Measurements from ENCODE around the gene FAH. TPM values are rescaled to one million over a fixed set of nuclear protein-coding genes. Genes with fewer than 3 reads are reported as not detected.

FAH gene
- total RNA-seq, 1 donor from 2014 or later: 6.2 TPM

DNA sequence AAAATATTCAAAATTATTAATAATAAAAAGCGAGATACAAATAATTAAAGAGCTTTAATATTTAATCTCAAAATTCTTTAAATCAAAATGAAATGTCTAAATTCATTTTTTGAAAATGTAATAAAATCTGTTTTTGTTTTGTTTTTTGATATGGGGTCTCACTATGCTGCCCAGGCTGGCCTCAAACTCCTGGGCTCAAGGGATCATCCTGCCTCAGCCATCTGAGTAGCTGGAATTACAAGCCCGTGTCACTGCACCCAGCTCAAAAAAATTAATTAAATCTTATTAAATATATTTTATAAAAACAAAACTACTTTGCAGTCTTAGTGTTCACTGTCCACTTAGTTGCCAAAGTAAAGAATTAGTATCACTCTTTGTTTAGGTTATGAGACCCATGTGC, 38.4 kb downstream of the FAH start:
- no peaks in the 10 kb centered on the region for H3K9me3 Mint-ChIP-seq (ENCODE audit: unreplicated experiment)
- H3K27ac Mint-ChIP-seq (ENCODE audit: unreplicated experiment): no peak overlapping the region
- no peak for DNase-seq (ENCODE audit: low spot score)
- H3K4me3 Mint-ChIP-seq (ENCODE audit: unreplicated experiment): no peak overlapping the region
- H3K36me3 Mint-ChIP-seq (ENCODE audit: low read depth, unreplicated experiment): no peaks in the 10 kb centered on the region
- no peaks in the 10 kb centered on the region for H3K27me3 Mint-ChIP-seq (ENCODE audit: unreplicated experiment)
- no peaks in the 10 kb centered on the region for H3K4me1 Mint-ChIP-seq (ENCODE audit: unreplicated experiment)
- TF ChIP-seq, protein P1, sequence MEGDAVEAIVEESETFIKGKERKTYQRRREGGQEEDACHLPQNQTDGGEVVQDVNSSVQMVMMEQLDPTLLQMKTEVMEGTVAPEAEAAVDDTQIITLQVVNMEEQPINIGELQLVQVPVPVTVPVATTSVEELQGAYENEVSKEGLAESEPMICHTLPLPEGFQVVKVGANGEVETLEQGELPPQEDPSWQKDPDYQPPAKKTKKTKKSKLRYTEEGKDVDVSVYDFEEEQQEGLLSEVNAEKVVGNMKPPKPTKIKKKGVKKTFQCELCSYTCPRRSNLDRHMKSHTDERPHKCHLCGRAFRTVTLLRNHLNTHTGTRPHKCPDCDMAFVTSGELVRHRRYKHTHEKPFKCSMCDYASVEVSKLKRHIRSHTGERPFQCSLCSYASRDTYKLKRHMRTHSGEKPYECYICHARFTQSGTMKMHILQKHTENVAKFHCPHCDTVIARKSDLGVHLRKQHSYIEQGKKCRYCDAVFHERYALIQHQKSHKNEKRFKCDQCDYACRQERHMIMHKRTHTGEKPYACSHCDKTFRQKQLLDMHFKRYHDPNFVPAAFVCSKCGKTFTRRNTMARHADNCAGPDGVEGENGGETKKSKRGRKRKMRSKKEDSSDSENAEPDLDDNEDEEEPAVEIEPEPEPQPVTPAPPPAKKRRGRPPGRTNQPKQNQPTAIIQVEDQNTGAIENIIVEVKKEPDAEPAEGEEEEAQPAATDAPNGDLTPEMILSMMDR (IDR thresholded peaks at IDR 0.05; ENCODE audit: unreplicated experiment): no peak

GRCh38 chr15:80191897-80192595, 39.2 kb downstream of the FAH start:
- Mint-ChIP-seq H3K4me3 (ENCODE audit: unreplicated experiment) (no peak overlapping the region), H3K27ac (ENCODE audit: unreplicated experiment) (no peak overlapping the region), H3K27me3 (ENCODE audit: unreplicated experiment) (no peaks in the 10 kb centered on the region), H3K9me3 (ENCODE audit: unreplicated experiment) (no peaks in the 10 kb centered on the region), H3K36me3 (ENCODE audit: low read depth, unreplicated experiment) (no peaks in the 10 kb centered on the region), H3K4me1 (ENCODE audit: unreplicated experiment) (no peaks in the 10 kb centered on the region)
- TF ChIP-seq, protein P1 (IDR thresholded peaks at IDR 0.05; ENCODE audit: unreplicated experiment): no peak
- DNase-seq (ENCODE audit: low spot score): no peak

DNA sequence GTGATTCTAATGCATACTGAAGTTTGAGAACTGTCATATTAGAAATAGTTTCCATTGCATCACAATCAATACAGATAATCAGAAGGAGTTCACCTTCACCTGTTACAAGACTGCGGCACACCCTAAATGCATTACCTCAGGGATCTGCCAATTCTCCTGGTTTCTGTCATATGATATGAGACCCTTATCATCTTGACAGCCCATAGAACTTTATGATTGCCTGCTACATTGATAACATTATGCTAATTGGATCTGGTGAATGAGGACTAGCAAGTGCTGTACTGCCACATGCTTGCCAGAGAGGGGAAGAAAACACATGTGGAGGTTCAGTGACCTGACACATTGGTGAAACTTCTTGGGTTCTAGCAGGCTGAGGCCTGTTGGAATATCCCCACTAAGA, 41.4 kb downstream of the FAH start:
- H3K4me1 Mint-ChIP-seq (ENCODE audit: unreplicated experiment): no peaks in the 10 kb centered on the region
- no peak overlapping the region for H3K4me3 Mint-ChIP-seq (ENCODE audit: unreplicated experiment)
- no peaks in the 10 kb centered on the region for H3K36me3 Mint-ChIP-seq (ENCODE audit: low read depth, unreplicated experiment)
- no peak overlapping the region for H3K27ac Mint-ChIP-seq (ENCODE audit: unreplicated experiment)
- H3K27me3 Mint-ChIP-seq (ENCODE audit: unreplicated experiment): no peaks in the 10 kb centered on the region
- TF ChIP-seq, protein P1 (IDR thresholded peaks at IDR 0.05; ENCODE audit: unreplicated experiment): no peak
- no peaks in the 10 kb centered on the region for H3K9me3 Mint-ChIP-seq (ENCODE audit: unreplicated experiment)
- no peak for DNase-seq (ENCODE audit: low spot score)

GRCh38 chr15:80194914-80195313, 42.1 kb downstream of the FAH start:
- Mint-ChIP-seq H3K27ac (ENCODE audit: unreplicated experiment) (no peak overlapping the region), H3K4me1 (ENCODE audit: unreplicated experiment) (no peaks in the 10 kb centered on the region), H3K4me3 (ENCODE audit: unreplicated experiment) (no peak overlapping the region), H3K36me3 (ENCODE audit: low read depth, unreplicated experiment) (no peaks in the 10 kb centered on the region), H3K9me3 (ENCODE audit: unreplicated experiment) (no peaks in the 10 kb centered on the region), H3K27me3 (ENCODE audit: unreplicated experiment) (no peaks in the 10 kb centered on the region)
- no peak for DNase-seq (ENCODE audit: low spot score)
- TF ChIP-seq, protein P1 (IDR thresholded peaks at IDR 0.05; ENCODE audit: unreplicated experiment): no peak

DNA sequence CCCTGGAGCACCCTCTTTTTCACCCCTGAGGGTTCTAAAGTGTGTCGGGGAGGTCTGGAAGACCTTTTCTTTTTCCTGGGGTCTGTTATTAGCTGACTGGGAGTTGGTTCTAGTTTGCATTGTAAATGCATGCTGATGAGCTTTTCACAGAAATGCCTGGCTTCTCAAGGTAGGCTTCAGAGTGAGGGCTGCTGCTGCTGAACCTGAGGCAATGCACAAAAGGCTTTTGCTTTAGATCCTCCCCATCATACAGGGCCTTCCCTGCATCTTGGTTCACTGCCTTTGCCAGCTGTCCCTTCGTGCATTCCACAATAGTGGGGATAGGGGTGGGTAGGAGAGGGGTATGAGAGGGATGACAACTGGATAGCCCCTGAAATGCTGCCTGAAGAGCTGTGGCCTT, 46.6 kb downstream of the FAH start:
- Mint-ChIP-seq H3K4me3 (ENCODE audit: unreplicated experiment) (no peak overlapping the region), H3K27me3 (ENCODE audit: unreplicated experiment) (peaks cover 3% of the 10 kb centered on the region), H3K4me1 (ENCODE audit: unreplicated experiment) (no peaks in the 10 kb centered on the region), H3K36me3 (ENCODE audit: low read depth, unreplicated experiment) (no peaks in the 10 kb centered on the region), H3K9me3 (ENCODE audit: unreplicated experiment) (no peaks in the 10 kb centered on the region), H3K27ac (ENCODE audit: unreplicated experiment) (no peak overlapping the region)
- DNase-seq (ENCODE audit: low spot score): no peak
- TF ChIP-seq, protein P1 (IDR thresholded peaks at IDR 0.05; ENCODE audit: unreplicated experiment): no peak

All from endothelial cell (in vitro differentiated cells).